Stimulated activated CD8-positive, alpha-beta memory T cell treated with anti-CD3 and anti-CD28 coated beads, Interleukin-15, amount 100 ng/mL, for 24 hours (primary cell): ENCODE data around the gene MSMO1.
"Not testable (repeated sequence)": the region's sequence is repeated elsewhere in the genome, so short reads cannot be mapped to it uniquely, and the experiment has no call there.

ENCODE experiments used
- DNase-seq: peaks from one replicate; pipeline ENCODE4 v3.0.0-alpha.2; 2020; ENCODE audit warnings: low read depth

The MSMO1 gene

GRCh38 chr4:165324918-165325304 is 2.6 kb upstream of the MSMO1 start:
- DNase-seq, result no peak

GRCh38 chr4:165325732-165326512 is 1.5 kb upstream of the MSMO1 start:
- no peak for DNase-seq

DNA sequence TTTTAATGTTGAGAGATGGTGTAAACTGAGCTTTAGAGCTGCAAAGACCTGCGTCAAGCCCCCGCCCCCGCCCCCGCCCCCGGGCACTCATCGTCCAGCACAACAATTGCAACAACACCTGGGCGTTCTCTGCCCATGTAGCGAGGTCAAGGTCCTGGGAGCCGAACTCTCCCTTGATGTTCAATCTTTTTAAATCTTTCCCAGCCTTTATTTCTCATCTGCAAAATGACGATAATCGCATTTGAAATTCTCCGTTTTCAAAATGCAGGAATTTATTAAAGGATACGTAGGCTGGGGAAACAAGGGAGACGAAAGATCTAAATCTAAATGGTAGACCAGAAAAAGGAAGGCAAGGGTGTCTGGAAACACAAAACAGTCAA is 648 bp upstream of the MSMO1 start:
- DNase-seq, result no peak

DNA sequence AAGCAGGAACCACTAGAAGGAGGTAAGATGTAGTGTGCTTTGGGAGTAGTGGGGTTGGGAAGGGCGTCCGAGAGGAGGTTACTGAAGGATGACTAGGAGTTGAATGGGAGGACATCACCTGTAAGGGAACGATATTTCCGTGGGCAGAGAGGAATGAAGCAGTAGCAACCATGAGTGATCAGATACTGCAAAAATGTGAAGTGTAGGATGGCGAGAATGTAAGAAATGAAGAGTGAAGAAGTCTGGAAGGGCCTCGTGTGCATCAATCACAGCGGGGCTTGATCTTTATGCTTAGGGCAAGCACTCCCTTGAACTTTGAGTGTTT is 594 bp downstream of the MSMO1 start:
- no peak for DNase-seq

- no peak for DNase-seq
These were observed 1.2 kb downstream of the MSMO1 start for GRCh38 chr4:165328708-165329107.

DNA sequence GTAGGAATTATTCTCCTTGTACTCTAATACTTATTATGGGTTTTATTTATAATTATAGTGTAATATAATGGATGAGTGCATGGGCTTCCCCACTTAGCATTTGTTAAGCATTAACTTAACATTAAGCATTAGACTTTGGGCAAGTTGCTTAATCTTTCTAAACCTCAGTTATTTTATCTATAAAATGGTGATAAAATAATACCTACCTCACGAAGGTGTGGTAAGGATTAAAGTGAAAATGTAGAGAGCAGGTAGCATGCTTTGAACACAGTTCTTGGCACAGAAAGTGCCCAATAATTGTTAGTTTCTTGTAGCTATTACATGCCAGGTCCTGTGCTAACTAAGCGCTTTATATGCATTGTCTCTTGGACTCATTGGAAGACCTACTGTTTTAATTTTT is 2.6 kb downstream of the MSMO1 start:
- DNase-seq, result no peak

DNA sequence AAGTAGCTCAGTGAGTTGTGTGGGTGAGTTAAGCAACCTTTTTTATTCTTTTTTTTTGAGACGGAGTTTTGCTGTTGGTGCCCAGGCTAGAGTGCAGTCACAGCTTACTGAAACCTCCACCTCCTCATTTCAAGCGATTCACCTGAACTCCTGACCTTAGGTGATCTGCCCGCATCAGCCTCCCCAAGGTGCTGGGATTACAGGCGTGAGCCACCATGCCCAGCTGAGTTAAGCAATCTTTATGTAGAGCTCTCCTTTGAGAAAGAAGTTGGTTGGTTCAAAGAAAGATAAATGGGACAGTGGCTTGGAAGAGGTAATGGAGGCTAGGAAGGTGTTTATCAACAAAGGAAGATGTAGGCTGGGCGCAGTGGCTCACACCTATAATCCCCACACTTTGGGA is 3.2 kb downstream of the MSMO1 start:
- no peak for DNase-seq

DNA sequence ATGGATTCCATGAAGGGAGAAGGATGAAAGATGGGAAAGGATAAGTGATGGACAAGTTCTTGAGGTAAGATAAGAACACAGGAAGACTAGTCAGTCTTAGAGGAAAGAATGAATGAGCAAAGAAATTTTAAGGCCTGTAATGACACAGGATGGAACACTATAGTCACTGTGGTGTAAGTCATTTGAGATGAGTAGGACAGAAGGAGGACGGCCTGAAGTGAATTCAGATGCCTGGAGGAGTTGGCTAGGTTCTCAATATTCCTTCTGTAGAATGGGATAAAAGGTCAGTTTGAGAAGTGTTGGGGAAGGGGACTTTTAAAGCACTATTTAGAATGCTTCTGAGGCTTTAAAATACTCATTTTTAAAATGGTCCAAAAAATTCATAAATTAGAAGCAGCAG is 3.9 kb downstream of the MSMO1 start:
- DNase-seq, result no peak

GRCh38 chr4:165331823-165332222 is 4.4 kb downstream of the MSMO1 start:
- DNase-seq, result no peak

DNA sequence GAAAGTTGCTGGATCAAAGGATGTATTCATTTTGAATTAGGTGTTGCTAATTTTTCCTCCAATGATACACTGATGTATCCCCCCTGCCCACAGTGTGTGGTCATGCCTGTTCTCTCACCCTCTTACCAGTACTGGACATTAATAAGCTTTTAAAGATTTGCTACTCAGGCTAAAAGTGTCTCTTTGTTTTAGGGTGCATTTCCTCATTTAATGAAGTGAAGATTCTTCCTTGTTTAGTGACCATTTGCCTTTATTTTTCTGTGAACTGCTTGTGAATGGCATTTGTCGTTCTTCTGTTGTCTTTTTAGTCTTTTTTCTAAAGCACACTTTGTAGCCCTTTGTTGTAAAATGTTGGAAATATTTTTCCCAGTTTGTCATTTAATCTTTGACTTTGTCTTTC is 5.0 kb downstream of the MSMO1 start:
- DNase-seq, result no peak

- no peak for DNase-seq
These were observed 7.8 kb downstream of the MSMO1 start for GRCh38 chr4:165335163-165335703.

DNA sequence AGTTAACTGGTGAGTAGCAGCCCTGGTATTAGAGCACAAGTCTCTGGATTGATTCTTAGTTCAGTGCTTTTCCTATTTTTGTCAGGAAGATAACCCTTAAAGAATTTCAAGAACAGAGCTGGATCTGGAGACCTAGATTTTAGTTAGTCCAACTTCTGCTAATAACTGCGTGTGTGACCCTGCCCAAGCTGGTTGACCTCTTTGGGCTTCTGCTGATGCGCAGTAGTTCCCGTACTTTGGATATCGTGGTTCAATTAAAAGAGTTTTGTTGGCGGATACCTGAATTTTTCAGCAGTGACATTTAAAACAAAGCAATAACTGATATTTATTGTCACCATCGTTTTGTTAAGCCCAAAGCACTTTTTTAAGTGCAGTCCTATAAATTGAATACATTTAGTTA is 9.3 kb downstream of the MSMO1 start:
- no peak for DNase-seq

- DNase-seq, result not testable (repeated sequence)
These were observed 14.9 kb downstream of the MSMO1 start for GRCh38 chr4:165342340-165342739.

- no peak for DNase-seq
These were observed 16.1 kb downstream of the MSMO1 start for GRCh38 chr4:165343353-165344191.

DNA sequence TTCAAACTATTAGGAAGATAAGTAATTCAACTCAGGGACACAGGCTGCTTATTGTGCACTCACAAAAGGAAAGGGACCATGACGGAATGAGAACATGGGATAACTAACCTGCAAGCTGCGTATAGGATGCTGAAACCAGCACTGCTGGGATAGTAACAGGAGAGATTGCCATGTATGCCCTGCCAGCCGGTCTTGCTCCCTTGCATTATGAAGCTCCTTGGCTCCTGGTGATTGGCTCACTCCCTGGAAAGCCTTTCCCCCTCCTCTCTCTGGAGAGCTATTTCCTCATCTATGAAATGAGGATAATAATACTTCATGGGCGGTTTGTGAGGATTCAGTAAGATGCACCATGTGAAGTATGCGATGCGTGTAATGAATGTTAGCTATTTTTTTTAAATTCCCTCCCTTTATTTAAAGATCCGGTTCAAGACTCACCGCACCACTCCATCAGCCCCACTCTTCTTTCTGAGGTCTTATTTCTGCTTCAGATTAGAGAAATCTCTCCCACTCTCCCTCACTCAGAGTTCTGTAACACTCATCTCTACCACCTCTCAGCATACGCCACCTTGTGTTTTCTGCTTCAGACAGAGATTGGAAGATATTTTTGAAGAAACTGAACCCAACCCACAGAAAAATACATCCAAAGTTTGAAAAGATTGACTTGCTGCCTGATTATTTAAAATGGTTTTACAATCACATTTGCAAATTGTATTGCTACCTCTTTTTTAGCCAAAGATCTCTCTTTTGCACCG is 18.4 kb downstream of the MSMO1 start:
- DNase-seq, result no peak

- DNase-seq, result no peak
These were observed 20.4 kb downstream of the MSMO1 start for GRCh38 chr4:165347647-165348569.

- no peak for DNase-seq
These were observed 24.1 kb downstream of the MSMO1 start for GRCh38 chr4:165351359-165352130.

DNA sequence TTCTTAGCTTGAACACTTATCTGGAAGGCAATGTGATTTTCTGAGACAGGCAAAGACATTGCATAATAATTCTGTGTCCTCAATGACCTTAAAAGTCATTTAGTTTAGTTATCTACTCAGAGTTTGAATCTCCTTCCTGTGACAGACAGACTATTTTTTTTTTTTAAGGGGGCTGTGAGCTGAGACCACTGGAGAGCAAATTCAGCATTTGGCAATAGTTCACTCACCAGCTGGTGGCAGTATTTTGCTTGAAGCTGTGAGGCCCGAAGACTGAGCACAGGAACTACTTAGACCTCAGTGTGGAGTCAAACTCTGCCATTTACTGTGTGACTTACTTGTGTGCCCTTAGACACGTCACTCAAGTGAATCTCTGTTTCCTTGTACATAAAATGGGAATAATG is 28.4 kb downstream of the MSMO1 start:
- no peak for DNase-seq

DNA sequence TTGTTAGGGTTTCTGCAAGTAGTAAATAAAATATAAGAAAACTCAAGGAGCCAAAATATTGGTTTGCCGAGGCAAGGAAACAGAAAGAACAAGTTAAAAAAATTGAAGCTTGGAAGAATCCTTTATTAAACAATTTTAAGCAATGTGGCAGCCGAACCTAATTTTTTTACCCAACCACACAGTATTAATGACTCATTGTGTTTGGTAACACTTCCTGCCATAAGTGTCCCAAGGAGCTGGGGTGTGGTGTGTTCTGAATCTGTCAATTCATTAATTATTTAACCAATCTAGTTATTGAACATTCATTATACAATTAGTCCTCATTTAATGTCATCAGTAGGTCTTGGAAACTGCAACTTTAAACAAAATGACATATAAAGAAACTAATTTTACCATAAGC is 32.0 kb downstream of the MSMO1 start:
- DNase-seq, result no peak

DNA sequence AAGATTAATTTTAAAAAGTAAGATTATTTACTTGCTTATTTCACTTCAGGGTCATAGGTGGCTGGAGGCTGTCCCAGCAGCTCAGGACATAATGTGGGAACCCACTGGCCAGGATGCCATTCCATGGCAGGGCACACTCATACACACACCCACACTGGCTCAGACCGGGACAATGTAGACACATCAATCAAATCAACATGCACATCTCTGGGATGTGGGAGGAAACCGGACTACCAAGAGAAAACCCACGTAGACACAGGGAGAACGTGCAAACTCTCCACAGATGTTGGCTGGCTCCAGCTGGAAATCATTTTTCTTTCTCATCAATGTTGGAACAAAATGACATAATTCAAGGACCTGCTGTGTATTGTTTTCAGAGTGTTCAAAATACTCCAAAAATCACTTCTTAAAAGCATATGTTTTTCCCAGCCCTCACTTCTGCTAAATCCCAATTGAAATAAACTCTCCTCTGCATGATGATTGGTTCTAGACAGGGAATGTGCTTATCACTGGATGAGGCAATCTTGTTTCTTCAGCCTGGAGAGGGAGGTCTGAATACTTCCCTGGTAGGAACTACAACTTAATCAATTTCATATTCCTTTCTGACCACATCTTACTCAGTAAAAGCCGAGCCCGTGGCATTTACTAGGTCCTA is 32.7 kb downstream of the MSMO1 start:
- DNase-seq, result no peak
